GM12892 (cell line): ENCODE measurements around the gene BRMS1L. TPM values are rescaled to one million over a fixed set of nuclear protein-coding genes. Genes with fewer than 3 reads are reported as not detected.
"Not testable (repeated sequence)": the region's sequence is repeated elsewhere in the genome, so short reads cannot be mapped to it uniquely, and the experiment has no call there.

Experiments
- DNase-seq: peaks from one replicate; pipeline ENCODE4 v3.0.0; 2011; ENCODE audit not compliant: insufficient read length
- FAIRE-seq: peaks from 2 replicates; lab custom pipeline; 2011; peaks lifted over from hg19 to GRCh38; lab: Jason Lieb, UNC
- POLR2A ChIP-seq: IDR thresholded peaks from 2 replicates; pipeline ENCODE4 v1.6.1; 2011; ENCODE audit warnings: low read depth, low read length, control low read depth
- POLR2AphosphoS5 ChIP-seq: IDR thresholded peaks from 2 replicates; pipeline ENCODE4 v1.6.1; 2011; ENCODE audit warnings: low read depth, low read length, control low read depth
- TAF1 ChIP-seq: IDR thresholded peaks from 2 replicates; pipeline ENCODE4 v1.6.1; 2011; ENCODE audit warnings: low read depth, mild to moderate bottlenecking, control low read depth, low read length, borderline replicate concordance
- polyA plus RNA-seq: library from polyadenylated mRNA; unstranded; fragments of >200 nt; gene quantifications from one replicate; pipeline ENCODE4 v1.2.1, GENCODE V29; 2012; ENCODE audit warnings: missing spikeins, inconsistent platforms; ENCODE audit not compliant: missing spikeins

BRMS1L gene, protein sequence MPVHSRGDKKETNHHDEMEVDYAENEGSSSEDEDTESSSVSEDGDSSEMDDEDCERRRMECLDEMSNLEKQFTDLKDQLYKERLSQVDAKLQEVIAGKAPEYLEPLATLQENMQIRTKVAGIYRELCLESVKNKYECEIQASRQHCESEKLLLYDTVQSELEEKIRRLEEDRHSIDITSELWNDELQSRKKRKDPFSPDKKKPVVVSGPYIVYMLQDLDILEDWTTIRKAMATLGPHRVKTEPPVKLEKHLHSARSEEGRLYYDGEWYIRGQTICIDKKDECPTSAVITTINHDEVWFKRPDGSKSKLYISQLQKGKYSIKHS
- polyA plus RNA-seq, result 8.7 TPM

DNA sequence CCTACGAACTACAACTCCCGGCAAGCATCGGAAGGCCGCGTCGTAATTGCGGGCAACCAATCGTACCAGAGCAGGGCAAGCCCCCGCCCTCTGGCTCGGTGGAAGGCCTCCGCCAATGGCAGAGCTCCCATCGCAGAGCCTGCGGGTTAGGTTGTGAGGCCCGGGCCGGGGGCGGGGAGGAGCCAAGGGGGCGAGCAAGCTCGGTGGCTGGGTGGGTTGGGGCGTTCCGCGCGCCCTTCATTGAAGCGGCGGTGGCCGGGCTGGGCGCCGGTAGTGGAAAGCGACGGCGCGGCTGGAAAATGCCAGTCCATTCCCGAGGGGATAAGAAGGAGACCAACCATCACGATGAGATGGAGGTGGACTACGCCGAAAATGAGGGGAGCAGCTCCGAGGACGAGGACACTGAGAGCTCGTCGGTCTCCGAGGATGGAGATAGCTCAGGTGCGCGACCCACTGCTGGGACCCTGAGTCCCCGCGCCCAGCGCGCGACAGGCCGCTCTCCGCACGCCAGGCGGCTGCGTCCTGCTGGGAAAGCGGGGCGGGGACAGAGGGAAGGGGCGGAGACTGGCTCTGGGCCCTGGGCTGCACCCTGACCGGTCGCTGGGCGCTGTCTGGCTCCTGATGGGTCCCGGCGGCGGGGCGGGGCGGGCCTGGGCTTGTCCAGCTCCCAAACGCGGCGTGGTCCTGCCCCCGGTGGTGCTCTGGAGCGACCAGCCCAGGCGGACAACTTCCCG is at the start of gene BRMS1L:
TSS of gene BRMS1L (plus strand) at position 121 of the 734 bp plus-strand sequence. CDS start at position 300, 179 bp downstream.
- FAIRE-seq (peak; percentile 97), DNase-seq (peak; percentile 93)
- TF ChIP-seq POLR2A (peak; percentile 85), TAF1 (peak; percentile 62; the same call in 1 of the 2 replicates), POLR2AphosphoS5 (peak; percentile 78; the same call in 1 of the 2 replicates)

DNA sequence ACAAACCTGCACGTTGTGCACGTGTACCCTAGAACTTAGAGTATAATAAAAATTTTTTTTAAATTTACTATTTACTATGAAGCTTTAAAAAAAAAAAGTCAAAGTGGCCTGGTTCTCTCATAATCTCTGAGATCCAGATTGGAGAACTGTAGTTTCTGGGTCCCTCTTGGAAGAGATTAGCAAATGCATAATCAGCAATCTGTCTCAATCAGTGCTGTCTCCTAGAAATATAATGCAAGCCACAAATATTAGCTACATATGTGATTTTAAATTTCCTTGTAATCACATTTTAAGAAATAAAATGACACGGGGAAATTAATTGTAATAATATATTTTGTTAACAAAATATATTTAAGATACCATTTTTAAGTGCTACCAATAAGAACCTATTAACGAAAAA is 49.3 kb upstream of the BRMS1L start:
- DNase-seq, result no peak
- TF ChIP-seq TAF1 (no peak), POLR2AphosphoS5 (no peak), POLR2A (no peak)
- FAIRE-seq, result no peak

DNA sequence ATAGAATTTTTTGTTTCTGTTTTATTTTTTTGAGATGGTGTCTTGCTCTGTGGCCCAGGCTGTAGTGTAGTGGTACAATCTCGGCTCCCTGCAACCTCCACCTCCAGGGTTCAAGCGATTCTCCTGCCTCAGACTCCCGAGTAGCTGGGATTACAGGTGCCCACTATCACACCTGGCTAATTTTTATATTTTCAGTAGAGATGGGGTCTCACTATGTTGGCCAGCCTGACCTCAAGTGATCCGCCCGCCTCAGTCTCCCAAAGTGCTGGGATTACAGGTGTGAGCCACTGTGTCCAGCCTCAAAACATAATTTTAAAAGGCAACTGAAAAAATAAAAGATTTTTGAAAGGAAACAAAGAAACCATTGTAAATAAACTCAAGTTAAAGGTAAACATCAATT is 48.6 kb upstream of the BRMS1L start:
- FAIRE-seq, DNase-seq: not testable (repeated sequence)

DNA sequence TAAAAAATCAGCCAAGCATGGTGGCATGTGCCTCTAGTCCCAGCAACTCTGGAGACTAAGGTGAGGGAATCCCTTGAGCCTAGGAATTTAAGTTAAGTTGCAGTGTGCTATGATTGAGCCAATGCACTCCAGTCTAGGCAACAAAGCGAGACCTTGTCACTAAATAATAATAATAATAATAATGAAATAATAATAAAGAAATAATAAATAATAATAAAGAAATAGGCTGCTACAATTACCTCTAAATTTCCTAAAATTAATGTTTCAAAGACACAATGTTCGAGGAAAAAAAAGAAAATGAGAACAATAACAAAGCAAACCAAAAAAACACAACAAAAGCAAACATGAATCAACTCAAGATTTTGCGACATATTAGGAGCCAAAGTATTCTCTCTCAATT is 46.8 kb upstream of the BRMS1L start:
- no peak for TF ChIP-seq TAF1
- no peak for TF ChIP-seq POLR2A
- no peak for TF ChIP-seq POLR2AphosphoS5
- no peak for FAIRE-seq
- DNase-seq, result no peak

DNA sequence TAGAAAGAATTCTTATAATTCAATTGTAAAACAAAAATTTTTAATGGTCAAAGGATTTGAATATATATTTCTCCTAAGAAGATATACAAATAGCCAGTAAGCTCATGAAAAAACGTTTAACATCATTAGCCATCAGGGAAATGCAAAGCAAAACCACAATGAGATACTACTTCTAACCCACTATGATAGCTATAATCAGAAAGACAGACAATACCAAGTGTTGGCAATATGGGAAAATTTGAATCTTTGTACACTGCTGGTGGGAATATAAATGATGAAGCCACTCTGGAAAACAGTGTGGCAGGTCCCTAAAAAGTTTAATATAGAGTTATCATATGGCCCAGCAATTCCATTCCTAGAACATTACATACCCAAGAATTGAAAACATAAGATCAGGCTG is 42.4 kb upstream of the BRMS1L start:
- FAIRE-seq (no peak), DNase-seq (no peak)
- TF ChIP-seq POLR2A, result no peak
- TF ChIP-seq POLR2AphosphoS5, result no peak
- no peak for TF ChIP-seq TAF1

DNA sequence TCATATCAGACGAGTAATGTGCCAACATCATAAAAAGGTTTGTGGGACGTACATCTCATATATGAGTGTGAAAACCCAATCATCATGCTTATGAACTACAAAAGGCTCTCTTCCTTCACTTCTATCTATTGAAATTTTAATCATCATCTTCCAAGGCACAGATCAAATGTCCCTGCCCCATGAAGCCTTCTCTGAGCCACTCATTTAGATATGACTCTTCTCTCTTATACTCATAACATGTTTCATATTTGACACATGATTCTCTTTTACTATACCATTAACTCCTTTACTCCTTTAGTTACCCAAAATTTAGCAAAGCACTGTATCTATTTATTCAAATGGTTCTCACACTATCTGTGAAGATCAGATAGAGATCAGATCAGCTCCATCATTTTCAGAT is 39.3 kb upstream of the BRMS1L start:
- FAIRE-seq (no peak), DNase-seq (no peak)
- TF ChIP-seq POLR2AphosphoS5 (no peak), POLR2A (no peak), TAF1 (no peak)

DNA sequence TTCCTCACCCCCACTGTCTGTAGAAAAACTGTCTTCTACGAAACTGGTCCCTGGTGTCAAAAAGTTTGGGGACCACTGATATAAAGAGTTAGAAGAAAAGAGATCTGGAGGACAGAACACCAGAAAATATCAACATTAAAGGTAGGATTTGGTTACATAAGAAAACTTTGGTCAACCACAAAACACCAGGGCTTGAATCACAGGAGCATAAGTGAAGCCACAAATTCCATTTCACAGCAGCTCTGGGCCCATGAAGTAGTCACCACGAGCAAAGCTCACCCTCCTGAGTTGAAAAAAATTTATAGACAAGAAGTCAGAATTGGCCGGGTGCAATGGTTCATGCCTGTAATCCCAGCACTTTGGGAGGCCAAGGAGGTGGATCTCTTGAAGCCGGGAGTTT is 36.5 kb upstream of the BRMS1L start:
- FAIRE-seq, result no peak
- no peak for DNase-seq
- TF ChIP-seq TAF1, result no peak
- TF ChIP-seq POLR2AphosphoS5, result no peak
- TF ChIP-seq POLR2A, result no peak

DNA sequence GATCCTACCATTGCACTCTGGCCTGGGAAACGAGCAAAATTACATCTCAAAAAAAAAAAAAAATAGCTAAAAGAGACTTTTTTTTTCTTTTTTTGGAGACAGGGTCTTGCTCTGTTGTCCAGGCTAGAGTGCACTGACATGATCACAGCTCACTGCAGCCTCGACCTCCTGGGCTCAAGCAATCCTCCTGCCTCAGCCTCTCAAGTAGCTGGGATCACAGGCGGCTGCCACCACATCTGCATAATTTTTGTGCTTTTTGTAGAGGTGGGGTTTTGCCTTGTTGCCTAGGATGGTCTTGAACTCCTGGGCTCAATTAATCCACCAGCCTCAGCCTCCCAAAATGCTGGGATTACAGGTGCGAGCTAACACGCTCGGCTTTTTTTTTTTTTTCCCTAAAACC is 28.3 kb upstream of the BRMS1L start:
- no peak for TF ChIP-seq POLR2AphosphoS5
- no peak for TF ChIP-seq POLR2A
- no peak for TF ChIP-seq TAF1
- no peak for FAIRE-seq
- no peak for DNase-seq

DNA sequence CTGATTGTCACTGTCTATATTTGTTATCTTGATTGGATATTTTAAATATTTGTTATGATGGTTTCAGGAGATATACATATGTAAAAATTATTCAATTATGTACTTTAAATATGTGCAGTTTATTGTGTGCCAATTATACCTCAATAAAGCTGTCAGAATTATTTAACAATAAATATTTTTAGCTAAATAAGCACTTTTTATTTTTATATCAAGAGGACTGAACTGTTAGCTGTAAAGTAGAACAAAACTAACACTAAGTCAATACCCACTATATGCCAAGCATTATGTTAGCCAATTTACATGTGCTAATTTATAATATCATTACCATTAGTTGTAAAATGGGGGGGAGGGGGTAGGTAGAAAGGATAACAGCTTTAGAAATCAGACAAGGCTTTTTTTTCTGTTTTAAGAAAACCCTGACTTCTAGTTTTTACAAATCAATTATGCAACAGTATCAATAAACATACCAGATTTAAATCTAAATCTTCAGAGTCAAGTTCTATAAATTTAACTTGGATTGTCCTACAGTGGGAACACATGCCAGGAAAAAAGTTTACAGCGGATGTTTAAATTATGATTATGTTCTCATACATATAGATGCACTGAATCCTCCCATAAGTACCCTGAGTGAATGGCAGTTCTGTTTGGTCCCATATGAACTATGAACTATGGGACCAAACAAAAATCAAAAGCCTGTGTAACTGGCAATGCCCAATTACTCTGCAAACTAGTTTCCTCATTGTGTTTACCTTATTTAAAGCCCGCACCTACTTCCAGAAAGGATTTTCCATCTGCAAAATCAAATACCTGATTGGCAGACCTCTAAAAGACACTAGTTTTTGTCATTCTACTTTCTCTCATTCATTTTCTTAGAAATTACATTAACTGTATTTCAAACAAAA is 19.9 kb upstream of the BRMS1L start:
- FAIRE-seq (no peak), DNase-seq (no peak)
- TF ChIP-seq POLR2A (no peak), POLR2AphosphoS5 (no peak), TAF1 (no peak)

DNA sequence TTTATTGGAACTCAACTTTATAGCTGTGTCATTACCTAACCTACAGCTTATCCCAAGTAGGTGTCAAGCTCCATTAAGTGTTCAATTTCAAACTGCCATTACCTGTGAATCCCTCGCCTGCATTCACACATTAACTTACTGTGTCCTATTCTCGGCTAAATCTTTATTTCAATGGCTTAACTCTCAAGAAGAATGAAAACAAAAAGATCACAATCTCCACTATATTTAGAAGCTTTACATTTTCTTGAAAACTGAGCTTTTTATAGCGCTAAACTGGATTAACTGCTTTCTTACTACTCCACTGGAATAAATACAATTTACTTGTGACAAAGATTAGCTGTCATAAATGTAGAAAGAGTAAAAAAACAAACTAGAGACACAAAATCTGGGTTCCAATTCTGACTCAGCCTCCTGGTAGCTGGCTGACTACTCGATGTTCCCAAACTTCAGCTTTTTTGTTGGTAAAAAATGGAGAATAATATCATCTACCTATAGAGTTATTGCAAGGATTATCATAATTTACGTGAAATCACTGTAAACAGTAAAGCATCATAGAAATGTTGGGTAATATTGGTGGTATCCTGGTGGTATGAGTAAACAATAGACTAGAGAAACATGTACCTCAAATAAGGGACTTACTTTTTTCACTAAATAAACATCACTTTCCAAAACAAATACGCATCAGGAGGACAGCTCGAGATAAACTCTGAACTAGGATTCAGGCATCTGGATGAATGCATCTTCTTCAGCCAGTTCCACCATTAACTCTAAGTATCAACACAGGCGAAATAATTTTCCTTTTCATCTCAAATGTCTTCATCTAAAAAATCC is 18.8 kb upstream of the BRMS1L start:
- TF ChIP-seq POLR2AphosphoS5 (no peak), TAF1 (no peak), POLR2A (no peak)
- FAIRE-seq, result no peak
- no peak for DNase-seq
